GM19324 (cell line): ENCODE measurements around the gene RCN2.

Source experiments
- ATAC-seq: cut with Tn5 transposase; IDR thresholded peaks from one replicate; pipeline ENCODE4 v1.9.1; 2021; ENCODE audit warnings: mild to moderate bottlenecking, moderate library complexity; ENCODE audit not compliant: unreplicated experiment, low FRiP score

RCN2 gene

DNA sequence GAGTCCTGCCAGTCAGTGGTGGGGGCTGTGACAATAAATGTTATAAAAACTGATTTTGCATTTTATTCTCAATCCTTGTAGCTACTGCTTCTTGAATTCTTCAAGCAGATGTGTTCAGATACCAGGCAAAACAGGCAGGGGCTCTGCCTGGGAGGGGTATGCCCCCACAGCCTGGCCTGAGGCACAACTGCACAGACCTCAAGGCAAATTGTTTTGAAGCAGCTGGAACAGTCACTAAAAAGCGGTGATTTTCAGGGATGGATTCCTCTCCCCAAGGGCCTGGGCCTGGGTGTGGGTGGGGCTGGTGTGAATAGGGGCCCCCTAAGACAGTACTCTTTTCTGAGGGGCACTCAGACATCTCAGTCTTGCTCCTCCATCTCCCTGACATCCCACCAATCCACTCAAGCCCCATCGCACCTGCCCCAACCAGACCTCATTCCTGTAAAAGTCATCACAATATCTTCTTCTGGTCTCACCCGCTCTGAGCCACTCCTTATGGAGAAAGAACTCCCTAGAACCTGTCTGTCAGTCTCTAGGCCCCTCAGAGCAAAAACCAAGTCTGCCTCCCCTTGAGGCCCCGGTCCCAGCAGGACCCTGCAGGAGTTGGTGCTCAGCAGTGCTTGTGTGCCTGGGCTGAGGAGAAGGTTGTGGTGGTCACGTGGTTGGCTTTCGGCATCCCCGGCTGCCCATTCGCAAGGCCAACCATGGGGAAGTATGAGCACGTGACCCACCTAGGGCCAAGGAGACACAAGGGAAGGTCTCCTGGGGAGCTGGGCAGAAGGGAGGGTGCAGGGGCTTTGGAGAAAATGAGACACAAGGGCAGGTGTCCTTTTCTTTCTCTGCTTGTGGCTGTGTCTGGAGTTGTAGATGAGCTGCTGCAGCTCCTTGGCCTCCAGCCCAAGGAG lies 60.4 kb downstream of the RCN2 start:
- ATAC-seq = no peak

GRCh38 chr15:76993114-76993725 lies 61.7 kb downstream of the RCN2 start:
- ATAC-seq = no peak

- ATAC-seq = no peak
Measured at GRCh38 chr15:76994001-76994400, 62.5 kb downstream of the RCN2 start.

- ATAC-seq = no peak
Measured at GRCh38 chr15:76994496-76994895, 62.9 kb downstream of the RCN2 start.

- no peak for ATAC-seq
Measured at GRCh38 chr15:76994971-76995945, 63.7 kb downstream of the RCN2 start, which contains the start of gene PSTPIP1. TSS of gene PSTPIP1 (plus strand) at chr15:76995126. CDS start at chr15:76995574, 448 bp downstream.

- ATAC-seq = no peak
Measured at GRCh38 chr15:76996076-76996525, 64.6 kb downstream of the RCN2 start.

GRCh38 chr15:76996526-76997401 lies 65.2 kb downstream of the RCN2 start:
- no peak for ATAC-seq

DNA sequence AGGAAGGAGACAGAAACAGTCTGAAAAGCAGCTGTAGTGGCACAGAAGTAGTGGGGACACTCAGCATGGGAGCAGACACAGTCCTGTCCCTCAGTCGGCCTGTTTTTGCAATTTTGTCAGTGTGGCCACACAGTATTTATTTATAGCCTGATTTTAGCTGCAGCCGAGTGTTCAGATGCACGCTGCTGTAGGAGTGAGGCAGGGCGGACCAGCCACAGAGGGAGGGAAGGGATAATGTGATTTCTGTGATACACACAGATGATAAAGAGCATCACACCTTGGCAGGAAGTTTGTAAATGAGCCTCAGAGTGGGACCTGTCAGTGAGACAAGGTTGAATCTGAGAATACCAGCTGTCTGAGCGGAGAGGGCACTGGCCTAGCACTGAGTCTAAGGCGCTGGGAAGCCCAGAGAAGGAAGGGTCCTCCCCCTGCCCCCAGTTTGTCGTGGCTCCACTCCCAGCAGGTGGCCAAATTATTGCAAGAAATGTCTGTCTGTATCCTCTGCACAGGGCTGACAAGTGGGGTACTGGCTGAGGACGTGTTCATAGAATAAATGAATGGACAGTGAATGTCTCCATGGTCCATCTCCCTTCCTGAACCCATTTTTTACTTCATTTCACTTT lies 67.2 kb downstream of the RCN2 start:
- no peak for ATAC-seq

DNA sequence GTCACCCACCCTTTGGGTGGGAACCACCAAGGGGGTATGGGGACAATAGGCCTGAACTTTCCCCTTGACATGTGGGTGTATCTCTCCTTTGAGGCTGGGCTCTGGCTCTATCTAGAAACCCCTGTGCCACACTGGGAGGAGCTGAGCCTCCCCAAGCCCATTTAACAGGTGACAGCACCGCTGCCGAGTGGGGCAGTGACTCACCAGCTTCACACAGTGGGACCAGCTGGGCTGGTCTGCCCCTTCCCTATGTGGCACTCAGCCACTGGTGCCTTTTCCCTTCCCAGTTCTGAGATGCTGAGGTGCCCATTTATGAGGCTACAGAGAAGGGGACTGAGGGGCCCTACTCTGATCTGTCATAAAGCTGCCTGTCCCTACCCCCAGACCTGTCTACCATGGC lies 68.4 kb downstream of the RCN2 start:
- ATAC-seq = no peak

GRCh38 chr15:77001351-77001750 lies 69.8 kb downstream of the RCN2 start:
- ATAC-seq = no peak

DNA sequence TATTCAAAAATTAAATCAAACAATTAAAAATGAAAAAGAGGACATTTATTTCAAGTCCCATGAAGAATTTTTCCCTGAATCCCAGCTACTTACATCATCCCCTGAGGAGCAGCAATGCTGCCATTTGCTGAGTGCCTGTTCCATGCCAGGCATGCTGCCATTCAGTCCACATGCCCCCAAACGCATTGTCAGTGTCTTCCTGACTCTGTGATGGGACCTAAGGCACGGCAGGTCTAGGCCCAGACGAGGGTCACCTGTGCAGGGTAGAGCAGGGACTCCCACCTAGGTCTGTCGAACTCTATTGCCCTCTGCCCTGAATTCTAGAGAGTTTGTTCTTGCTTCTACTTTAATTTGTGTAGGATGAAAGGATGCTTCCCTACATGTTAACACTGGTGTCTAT lies 70.4 kb downstream of the RCN2 start:
- ATAC-seq = no peak

DNA sequence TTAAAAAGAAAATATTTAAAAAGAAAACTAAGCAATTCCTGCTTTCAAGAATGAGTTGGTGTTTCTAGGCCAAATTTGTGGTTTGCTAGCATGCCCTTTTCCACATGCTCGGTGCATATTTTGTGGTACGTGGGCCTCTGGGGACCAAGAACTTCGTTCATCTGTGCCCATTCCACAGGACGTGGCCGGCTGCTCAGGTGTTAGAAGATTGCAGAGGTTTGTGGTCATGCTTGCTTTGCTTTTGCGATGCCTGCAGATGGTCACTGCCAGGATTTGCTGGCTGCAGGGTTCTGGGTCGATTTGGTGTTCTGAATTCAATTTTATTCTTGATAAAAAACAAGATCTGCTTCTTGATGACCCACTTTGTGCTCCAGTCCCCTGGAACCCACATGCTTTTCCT lies 70.9 kb downstream of the RCN2 start:
- ATAC-seq = no peak

GRCh38 chr15:77002954-77003912 lies 71.7 kb downstream of the RCN2 start:
- peak; percentile 82 for ATAC-seq
